A673 (cell line): ENCODE results near the gene BAIAP2L1. TPM values are rescaled to one million over a fixed set of nuclear protein-coding genes. Genes with fewer than 3 reads are reported as not detected.

Experiments used
- BruUV-seq: library from RNA; stranded (reverse); fragments of 400-500 nt; replicated peaks from 2 replicates; lab custom pipeline; 2021; lab: Mats Ljungman, UMichigan
- CTCF ChIA-PET: fragments of 300-600 bp; sonication (Branson Sonifier 250); formaldehyde crosslinking; loops from one replicate; lab custom pipeline; 2022; ENCODE audit warnings: antibody characterized with exemption; lab: Charles Lee
- POLR2A ChIA-PET: fragments of 300-600 bp; sonication (Branson Sonifier 250); formaldehyde crosslinking; loops from one replicate; lab custom pipeline; 2022; ENCODE audit warnings: antibody characterized with exemption; ENCODE audit not compliant: low non-redundant PET; lab: Charles Lee
- DNase-seq: peaks from one replicate; pipeline ENCODE4 v3.0.0-alpha.2; 2015; ENCODE audit warnings: low spot score
- H3K27ac ChIP-seq: fragments of 200-600 bp; sonication (generic); 2 replicates; pipeline ENCODE4 v1.5.1; 2016; ENCODE audit warnings: mixed run types, low read depth, mild to moderate bottlenecking, mixed read lengths, antibody characterized with exemption, low read length; ENCODE audit not compliant: poor library complexity, severe bottlenecking
- H3K27me3 ChIP-seq: fragments of 200-600 bp; sonication (generic); replicated peaks from 2 replicates; pipeline ENCODE4 v1.6.1; 2017; ENCODE audit warnings: mixed run types, low read depth, mild to moderate bottlenecking, mixed read lengths, antibody characterized with exemption, low read length; ENCODE audit not compliant: insufficient read depth, poor library complexity
- H3K36me3 ChIP-seq: fragments of 200-600 bp; sonication (generic); 2 replicates; pipeline ENCODE4 v1.6.1; 2016; ENCODE audit warnings: mixed run types, mild to moderate bottlenecking, mixed read lengths, antibody characterized with exemption, low read length; ENCODE audit not compliant: insufficient read depth, poor library complexity, severe bottlenecking
- H3K4me1 ChIP-seq: fragments of 200-600 bp; sonication (generic); 2 replicates; pipeline ENCODE4 v1.6.1; 2017; ENCODE audit warnings: mixed run types, mild to moderate bottlenecking, mixed read lengths, antibody characterized with exemption, low read length; ENCODE audit not compliant: insufficient read depth, poor library complexity, severe bottlenecking
- H3K4me3 ChIP-seq: fragments of 200-600 bp; sonication (generic); 2 replicates; pipeline ENCODE4 v1.5.1; 2016; ENCODE audit warnings: low read depth, mixed run types, mild to moderate bottlenecking, mixed read lengths, low read length; ENCODE audit not compliant: poor library complexity, severe bottlenecking
- H3K9me3 ChIP-seq: fragments of 200-600 bp; sonication (generic); 2 replicates; pipeline ENCODE4 v1.6.1; 2016; ENCODE audit warnings: mixed run types, low read depth, mild to moderate bottlenecking, mixed read lengths, antibody characterized with exemption, low read length; ENCODE audit not compliant: poor library complexity, severe bottlenecking
- EZH2 ChIP-seq: fragments of 200-600 bp; sonication (generic); IDR thresholded peaks from 2 replicates; pipeline ENCODE4 v1.6.1; 2017; ENCODE audit warnings: borderline replicate concordance, low read depth, mild to moderate bottlenecking, mixed read lengths, antibody characterized with exemption, low read length; ENCODE audit not compliant: poor library complexity, severe bottlenecking
- intact Hi-C: fragments of 100-400 bp; cut with micrococcal nuclease; formaldehyde crosslinking; loops from one replicate; pipeline ENCODE4 v1.10.0; 2022; ENCODE audit not compliant: unreplicated experiment
- total RNA-seq: library from RNA; stranded (reverse); gene quantifications from 2 replicates; pipeline ENCODE4 v1.2.3, GENCODE V29; 2021
- TF ChIP-seq, protein P1 (sequence below): fragments of 300-800, 200-600 bp; sonication (generic); conservative IDR thresholded peaks from 2 replicates; pipeline ENCODE4 v1.5.1; 2017; ENCODE audit warnings: low read depth, mild to moderate bottlenecking, antibody characterized with exemption, low read length, moderate library complexity, mixed read lengths

BAIAP2L1 gene
- total RNA-seq, 1 experiment from 2014 or later, result 0.77 TPM

DNA sequence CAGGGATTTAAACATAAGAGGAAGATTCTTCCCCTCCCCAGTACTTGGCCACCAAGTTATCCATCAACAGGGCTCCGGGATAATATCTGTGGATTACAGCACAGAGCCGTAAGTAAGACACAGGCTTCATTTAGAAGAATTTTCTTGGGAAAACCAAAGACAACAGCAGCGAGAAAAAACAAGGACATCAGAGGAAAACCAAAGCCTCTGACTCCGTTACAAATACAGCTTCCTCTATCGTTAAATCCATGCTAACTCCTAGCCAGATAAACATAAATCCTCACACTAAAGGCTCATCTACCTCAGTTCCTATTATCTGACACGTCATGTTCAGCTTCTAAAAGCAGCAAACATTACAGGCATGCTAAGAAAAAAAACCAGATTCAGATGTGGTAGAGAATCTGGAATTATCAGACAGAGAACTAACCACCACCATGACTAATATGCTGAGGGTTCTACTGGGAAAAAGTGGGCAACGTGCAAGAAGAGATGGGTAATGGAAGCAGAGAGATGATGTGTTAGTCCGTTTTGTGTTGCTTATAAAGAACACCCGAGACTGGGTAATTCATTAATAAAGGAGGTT, 71.0 kb downstream of the BAIAP2L1 start:
- no peaks in the 10 kb centered on the region for H3K4me1 ChIP-seq
- BruUV-seq, result no TSS peak
- no peaks in the 10 kb centered on the region for H3K36me3 ChIP-seq
- ChIA-PET CTCF (no interaction called here), POLR2A (no interaction called here)
- H3K4me3 ChIP-seq, result no peak overlapping the region
- no peak overlapping the region for H3K27ac ChIP-seq
- no peaks in the 10 kb centered on the region for H3K27me3 ChIP-seq
- DNase-seq, result no peak
- no peak for TF ChIP-seq EZH2
- TF ChIP-seq, protein P1, sequence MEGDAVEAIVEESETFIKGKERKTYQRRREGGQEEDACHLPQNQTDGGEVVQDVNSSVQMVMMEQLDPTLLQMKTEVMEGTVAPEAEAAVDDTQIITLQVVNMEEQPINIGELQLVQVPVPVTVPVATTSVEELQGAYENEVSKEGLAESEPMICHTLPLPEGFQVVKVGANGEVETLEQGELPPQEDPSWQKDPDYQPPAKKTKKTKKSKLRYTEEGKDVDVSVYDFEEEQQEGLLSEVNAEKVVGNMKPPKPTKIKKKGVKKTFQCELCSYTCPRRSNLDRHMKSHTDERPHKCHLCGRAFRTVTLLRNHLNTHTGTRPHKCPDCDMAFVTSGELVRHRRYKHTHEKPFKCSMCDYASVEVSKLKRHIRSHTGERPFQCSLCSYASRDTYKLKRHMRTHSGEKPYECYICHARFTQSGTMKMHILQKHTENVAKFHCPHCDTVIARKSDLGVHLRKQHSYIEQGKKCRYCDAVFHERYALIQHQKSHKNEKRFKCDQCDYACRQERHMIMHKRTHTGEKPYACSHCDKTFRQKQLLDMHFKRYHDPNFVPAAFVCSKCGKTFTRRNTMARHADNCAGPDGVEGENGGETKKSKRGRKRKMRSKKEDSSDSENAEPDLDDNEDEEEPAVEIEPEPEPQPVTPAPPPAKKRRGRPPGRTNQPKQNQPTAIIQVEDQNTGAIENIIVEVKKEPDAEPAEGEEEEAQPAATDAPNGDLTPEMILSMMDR, result no peak
- peaks cover 4% of the 10 kb centered on the region for H3K9me3 ChIP-seq
- intact Hi-C loops, result no loop called here

GRCh38 chr7:98329100-98329790, 71.6 kb downstream of the BAIAP2L1 start:
- no peaks in the 10 kb centered on the region for H3K36me3 ChIP-seq
- no TSS peak for BruUV-seq
- ChIA-PET CTCF (no interaction called here), POLR2A (no interaction called here)
- H3K4me3 ChIP-seq, result no peak overlapping the region
- intact Hi-C loops, result no loop called here
- H3K4me1 ChIP-seq, result no peaks in the 10 kb centered on the region
- no peak for TF ChIP-seq EZH2
- TF ChIP-seq, protein P1, result no peak
- no peak for DNase-seq
- peaks cover 4% of the 10 kb centered on the region for H3K9me3 ChIP-seq
- no peak overlapping the region for H3K27ac ChIP-seq
- H3K27me3 ChIP-seq, result no peaks in the 10 kb centered on the region

GRCh38 chr7:98324782-98325181, 76.1 kb downstream of the BAIAP2L1 start:
- POLR2A ChIA-PET, result no interaction called here
- TF ChIP-seq EZH2, result no peak
- TF ChIP-seq, protein P1, result no peak
- H3K4me3 ChIP-seq, result no peak overlapping the region
- H3K9me3 ChIP-seq, result no peaks in the 10 kb centered on the region
- H3K36me3 ChIP-seq, result no peaks in the 10 kb centered on the region
- intact Hi-C loops, result no loop called here
- H3K4me1 ChIP-seq, result no peaks in the 10 kb centered on the region
- no TSS peak for BruUV-seq
- no peak for DNase-seq
- no peak overlapping the region for H3K27ac ChIP-seq
- CTCF ChIA-PET, result no interaction called here
- H3K27me3 ChIP-seq, result peaks cover 18% of the 10 kb centered on the region
